K562 (cell line): ENCODE results near the gene CCDC78. TPM values are rescaled to one million over a fixed set of nuclear protein-coding genes. Genes with fewer than 3 reads are reported as not detected.

Source experiments
- DNMT1 ChIP-seq: fragments of 450-650 bp; IDR thresholded peaks from 2 replicates; pipeline ENCODE4 v1.6.1; 2016; ENCODE audit warnings: antibody characterized with exemption, mild to moderate bottlenecking
- ERF ChIP-seq: fragments of 450-650 bp; formaldehyde crosslinking; IDR thresholded peaks from 2 replicates; pipeline ENCODE4 v1.4.0; 2020; ENCODE audit warnings: mild to moderate bottlenecking, mixed read lengths
- KDM5B ChIP-seq: fragments of 200-600 bp; sonication (generic); IDR thresholded peaks from 2 replicates; pipeline ENCODE4 v1.6.1; 2012; ENCODE audit warnings: low read depth, mild to moderate bottlenecking, moderate library complexity, low read length, control low read depth, inconsistent platforms; ENCODE audit not compliant: insufficient replicate concordance
- MAFF ChIP-seq: IDR thresholded peaks from 2 replicates; pipeline ENCODE4 v1.6.1; 2012; ENCODE audit warnings: low read length, improper control_type of control experiment
- NEUROD1 ChIP-seq: fragments of 150-350 bp; IDR thresholded peaks from 2 replicates; pipeline ENCODE4 v1.6.1; 2014; ENCODE audit warnings: borderline replicate concordance, low read length, low read depth; ENCODE audit not compliant: partially characterized antibody
- POLR2AphosphoS2 ChIP-seq: IDR thresholded peaks from 2 replicates; pipeline ENCODE4 v1.6.1; 2012; ENCODE audit warnings: low read length, improper control_type of control experiment
- RREB1 ChIP-seq: fragments of 250-450 bp; sonication (Bioruptor Pico); IDR thresholded peaks from 2 replicates; pipeline ENCODE4 v1.4.0; 2020
- TAF9B ChIP-seq: fragments of 450-650 bp; IDR thresholded peaks from 2 replicates; pipeline ENCODE4 v1.6.1; 2018; ENCODE audit warnings: mild to moderate bottlenecking; ENCODE audit not compliant: partially characterized antibody
- U2AF1 ChIP-seq: fragments of 200-400 bp; formaldehyde crosslinking; optimal IDR thresholded peaks from 2 replicates; pipeline ENCODE3; 2017; ENCODE audit warnings: mild to moderate bottlenecking, low read depth, low read length, moderate library complexity
- ZEB2 ChIP-seq: fragments of 450-650 bp; IDR thresholded peaks from 2 replicates; pipeline ENCODE4 v1.6.1; 2016
- ZNF280B ChIP-seq: fragments of 250-450 bp; sonication (Bioruptor Pico); IDR thresholded peaks from 2 replicates; pipeline ENCODE4 v1.5.1; 2021; ENCODE audit warnings: mild to moderate bottlenecking
- ZNF561 ChIP-seq: fragments of 450-650 bp; formaldehyde crosslinking; conservative IDR thresholded peaks from 2 replicates; pipeline ENCODE4 v1.4.0; 2020; ENCODE audit warnings: mild to moderate bottlenecking, moderate library complexity
- polyA plus RNA-seq, 8 experiments: library from polyadenylated mRNA; depleted of rRNA in 4 of 8; stranded (reverse) in 5 of 8; unstranded in 3 of 8; fragments of >200 nt; fragmentation: Nextera tagmentation in 2 of 8; fragmentation: Illumina TruSeq in 1 of 8; extraction: Ambion mirVana in 2 of 8; extraction: Trizol in 1 of 8; gene quantifications; 2 replicates each; pipeline versions ENCODE4 v1.2.1 to v1.2.3, GENCODE V29; 2011 to 2014; ENCODE audit warnings: inconsistent platforms in 1 of 8, missing spikeins in 1 of 8
- total RNA-seq, 7 experiments: library from RNA; depleted of rRNA in 6 of 7; stranded (reverse); fragments of >200 nt in 6 of 7; fragmentation: Illumina TruSeq in 2 of 7; extraction: Trizol in 2 of 7; gene quantifications; 2 replicates each; pipeline versions ENCODE4 v1.2.1 to v1.2.3, GENCODE V29; 2011 to 2021; ENCODE audit warnings: low replicate concordance in 1 of 7
- TF ChIP-seq, protein P1 (sequence below): IDR thresholded peaks from 2 replicates; pipeline ENCODE4 v1.6.1; 2011; ENCODE audit warnings: borderline replicate concordance, low read depth, mild to moderate bottlenecking, moderate library complexity, low read length; ENCODE audit not compliant: insufficient read depth, poor library complexity, severe bottlenecking
- TF ChIP-seq, protein P2 (sequence below): fragments of 150-350 bp; conservative IDR thresholded peaks from 2 replicates; pipeline ENCODE4 v1.6.1; 2014; ENCODE audit warnings: low read length

The CCDC78 gene
- total and polyA plus RNA-seq, 9 of the 15 experiments (the other 6 are each of a cell fraction or from before 2014, with no cell fraction given), result 0.24 to 17.7 (median 2.9) TPM

DNA sequence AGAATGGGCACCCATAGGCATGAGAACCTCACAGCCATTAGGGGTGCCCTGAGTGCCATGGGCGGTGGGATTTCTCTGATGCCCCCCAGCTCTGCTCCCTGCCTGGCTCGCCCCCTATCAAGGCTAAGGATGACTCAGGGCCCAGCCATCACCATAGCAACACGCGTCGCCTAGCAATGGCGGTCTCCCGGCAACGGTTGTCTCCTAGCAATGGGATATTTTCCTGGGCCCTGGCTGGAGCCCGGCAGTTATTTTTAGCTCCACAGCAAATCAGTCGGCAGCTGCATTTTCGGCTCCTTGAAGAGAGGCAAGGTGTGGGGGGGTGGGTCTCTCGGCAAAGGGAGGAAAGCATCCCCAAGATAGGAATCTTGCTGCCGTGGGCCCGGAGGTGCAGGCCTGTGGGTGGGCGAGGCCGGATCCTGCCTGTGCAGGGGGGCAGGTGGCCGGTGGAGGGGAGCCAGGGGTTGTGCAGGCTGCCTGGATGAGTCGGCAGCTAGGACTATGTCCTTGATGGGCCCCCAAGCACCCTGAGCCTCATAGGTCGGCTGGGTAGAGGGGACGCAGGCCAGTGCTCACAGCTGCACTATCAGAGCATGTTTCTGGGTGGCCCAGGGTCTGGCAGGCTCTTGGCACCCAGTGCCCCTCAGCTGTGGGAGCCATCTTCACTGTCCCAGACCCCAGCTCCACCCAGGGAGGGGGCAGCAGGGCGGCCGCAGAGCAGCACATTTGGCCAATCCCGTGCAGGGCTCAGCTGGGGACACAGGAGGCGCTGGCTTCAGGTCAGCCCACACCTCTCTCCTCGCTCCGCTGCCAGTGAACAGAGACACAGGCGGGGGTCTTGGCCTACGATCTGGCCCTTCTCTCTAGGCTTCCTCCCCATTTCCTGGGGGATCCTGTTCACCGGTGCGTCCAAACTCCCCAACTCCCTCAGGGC is 16.4 kb downstream of the CCDC78 start (continued):
- TF ChIP-seq MAFF (peak; percentile 24; the same call in 1 of the 2 replicates), POLR2AphosphoS2 (no peak), RREB1 (CRISPR knock-in tag) (peak; percentile 96), NEUROD1 (peak; percentile 100), ZEB2 (no peak), KDM5B (no peak), ZNF561 (CRISPR knock-in tag) (no peak), TAF9B (no peak), DNMT1 (no peak), U2AF1 (no peak), ZNF280B (no peak), ERF (no peak)
- TF ChIP-seq, protein P1, sequence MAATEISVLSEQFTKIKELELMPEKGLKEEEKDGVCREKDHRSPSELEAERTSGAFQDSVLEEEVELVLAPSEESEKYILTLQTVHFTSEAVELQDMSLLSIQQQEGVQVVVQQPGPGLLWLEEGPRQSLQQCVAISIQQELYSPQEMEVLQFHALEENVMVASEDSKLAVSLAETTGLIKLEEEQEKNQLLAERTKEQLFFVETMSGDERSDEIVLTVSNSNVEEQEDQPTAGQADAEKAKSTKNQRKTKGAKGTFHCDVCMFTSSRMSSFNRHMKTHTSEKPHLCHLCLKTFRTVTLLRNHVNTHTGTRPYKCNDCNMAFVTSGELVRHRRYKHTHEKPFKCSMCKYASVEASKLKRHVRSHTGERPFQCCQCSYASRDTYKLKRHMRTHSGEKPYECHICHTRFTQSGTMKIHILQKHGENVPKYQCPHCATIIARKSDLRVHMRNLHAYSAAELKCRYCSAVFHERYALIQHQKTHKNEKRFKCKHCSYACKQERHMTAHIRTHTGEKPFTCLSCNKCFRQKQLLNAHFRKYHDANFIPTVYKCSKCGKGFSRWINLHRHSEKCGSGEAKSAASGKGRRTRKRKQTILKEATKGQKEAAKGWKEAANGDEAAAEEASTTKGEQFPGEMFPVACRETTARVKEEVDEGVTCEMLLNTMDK, result no peak
- TF ChIP-seq, protein P2, sequence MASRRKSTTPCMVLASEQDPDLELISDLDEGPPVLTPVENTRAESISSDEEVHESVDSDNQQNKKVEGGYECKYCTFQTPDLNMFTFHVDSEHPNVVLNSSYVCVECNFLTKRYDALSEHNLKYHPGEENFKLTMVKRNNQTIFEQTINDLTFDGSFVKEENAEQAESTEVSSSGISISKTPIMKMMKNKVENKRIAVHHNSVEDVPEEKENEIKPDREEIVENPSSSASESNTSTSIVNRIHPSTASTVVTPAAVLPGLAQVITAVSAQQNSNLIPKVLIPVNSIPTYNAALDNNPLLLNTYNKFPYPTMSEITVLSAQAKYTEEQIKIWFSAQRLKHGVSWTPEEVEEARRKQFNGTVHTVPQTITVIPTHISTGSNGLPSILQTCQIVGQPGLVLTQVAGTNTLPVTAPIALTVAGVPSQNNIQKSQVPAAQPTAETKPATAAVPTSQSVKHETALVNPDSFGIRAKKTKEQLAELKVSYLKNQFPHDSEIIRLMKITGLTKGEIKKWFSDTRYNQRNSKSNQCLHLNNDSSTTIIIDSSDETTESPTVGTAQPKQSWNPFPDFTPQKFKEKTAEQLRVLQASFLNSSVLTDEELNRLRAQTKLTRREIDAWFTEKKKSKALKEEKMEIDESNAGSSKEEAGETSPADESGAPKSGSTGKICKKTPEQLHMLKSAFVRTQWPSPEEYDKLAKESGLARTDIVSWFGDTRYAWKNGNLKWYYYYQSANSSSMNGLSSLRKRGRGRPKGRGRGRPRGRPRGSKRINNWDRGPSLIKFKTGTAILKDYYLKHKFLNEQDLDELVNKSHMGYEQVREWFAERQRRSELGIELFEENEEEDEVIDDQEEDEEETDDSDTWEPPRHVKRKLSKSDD, result peak; percentile 54; the same call in 1 of the 2 replicates
